Measurements from ENCODE around the gene MICAL3.
"Not testable (repeated sequence)": the region's sequence is repeated elsewhere in the genome, so short reads cannot be mapped to it uniquely, and the experiment has no call there.

MICAL3 gene, protein sequence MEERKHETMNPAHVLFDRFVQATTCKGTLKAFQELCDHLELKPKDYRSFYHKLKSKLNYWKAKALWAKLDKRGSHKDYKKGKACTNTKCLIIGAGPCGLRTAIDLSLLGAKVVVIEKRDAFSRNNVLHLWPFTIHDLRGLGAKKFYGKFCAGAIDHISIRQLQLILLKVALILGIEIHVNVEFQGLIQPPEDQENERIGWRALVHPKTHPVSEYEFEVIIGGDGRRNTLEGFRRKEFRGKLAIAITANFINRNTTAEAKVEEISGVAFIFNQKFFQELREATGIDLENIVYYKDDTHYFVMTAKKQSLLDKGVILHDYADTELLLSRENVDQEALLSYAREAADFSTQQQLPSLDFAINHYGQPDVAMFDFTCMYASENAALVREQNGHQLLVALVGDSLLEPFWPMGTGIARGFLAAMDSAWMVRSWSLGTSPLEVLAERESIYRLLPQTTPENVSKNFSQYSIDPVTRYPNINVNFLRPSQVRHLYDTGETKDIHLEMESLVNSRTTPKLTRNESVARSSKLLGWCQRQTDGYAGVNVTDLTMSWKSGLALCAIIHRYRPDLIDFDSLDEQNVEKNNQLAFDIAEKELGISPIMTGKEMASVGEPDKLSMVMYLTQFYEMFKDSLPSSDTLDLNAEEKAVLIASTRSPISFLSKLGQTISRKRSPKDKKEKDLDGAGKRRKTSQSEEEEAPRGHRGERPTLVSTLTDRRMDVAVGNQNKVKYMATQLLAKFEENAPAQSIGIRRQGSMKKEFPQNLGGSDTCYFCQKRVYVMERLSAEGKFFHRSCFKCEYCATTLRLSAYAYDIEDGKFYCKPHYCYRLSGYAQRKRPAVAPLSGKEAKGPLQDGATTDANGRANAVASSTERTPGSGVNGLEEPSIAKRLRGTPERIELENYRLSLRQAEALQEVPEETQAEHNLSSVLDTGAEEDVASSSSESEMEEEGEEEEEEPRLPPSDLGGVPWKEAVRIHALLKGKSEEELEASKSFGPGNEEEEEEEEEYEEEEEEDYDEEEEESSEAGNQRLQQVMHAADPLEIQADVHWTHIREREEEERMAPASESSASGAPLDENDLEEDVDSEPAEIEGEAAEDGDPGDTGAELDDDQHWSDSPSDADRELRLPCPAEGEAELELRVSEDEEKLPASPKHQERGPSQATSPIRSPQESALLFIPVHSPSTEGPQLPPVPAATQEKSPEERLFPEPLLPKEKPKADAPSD (N-terminal part only)

GRCh38 chr22:18024276-18024939 is at the start of gene MICAL3:
TSS of gene MICAL3 (minus strand) at chr22:18024561. CDS start at chr22:17906812, 117,749 bp downstream.
- DNase-seq (ENCODE audit: low read depth in 2 of 3, low spot score in 1 of 3) = peak; percentile 25 to 65 (median 49)

- DNase-seq (ENCODE audit: low read depth in 2 of 3, low spot score in 1 of 3) = not testable (repeated sequence)
Observed at GRCh38 chr22:18073927-18074326, 49.6 kb upstream of the MICAL3 start.

GRCh38 chr22:18073467-18073866 is 49.1 kb upstream of the MICAL3 start:
- DNase-seq (ENCODE audit: low read depth in 2 of 3, low spot score in 1 of 3) = no peak

GRCh38 chr22:18071968-18072310 is 47.6 kb upstream of the MICAL3 start:
- no peak for DNase-seq (ENCODE audit: low read depth in 2 of 3, low spot score in 1 of 3)

GRCh38 chr22:18071307-18071967 is 47.1 kb upstream of the MICAL3 start:
- not testable (repeated sequence) for DNase-seq (ENCODE audit: low read depth in 2 of 3, low spot score in 1 of 3)

DNA sequence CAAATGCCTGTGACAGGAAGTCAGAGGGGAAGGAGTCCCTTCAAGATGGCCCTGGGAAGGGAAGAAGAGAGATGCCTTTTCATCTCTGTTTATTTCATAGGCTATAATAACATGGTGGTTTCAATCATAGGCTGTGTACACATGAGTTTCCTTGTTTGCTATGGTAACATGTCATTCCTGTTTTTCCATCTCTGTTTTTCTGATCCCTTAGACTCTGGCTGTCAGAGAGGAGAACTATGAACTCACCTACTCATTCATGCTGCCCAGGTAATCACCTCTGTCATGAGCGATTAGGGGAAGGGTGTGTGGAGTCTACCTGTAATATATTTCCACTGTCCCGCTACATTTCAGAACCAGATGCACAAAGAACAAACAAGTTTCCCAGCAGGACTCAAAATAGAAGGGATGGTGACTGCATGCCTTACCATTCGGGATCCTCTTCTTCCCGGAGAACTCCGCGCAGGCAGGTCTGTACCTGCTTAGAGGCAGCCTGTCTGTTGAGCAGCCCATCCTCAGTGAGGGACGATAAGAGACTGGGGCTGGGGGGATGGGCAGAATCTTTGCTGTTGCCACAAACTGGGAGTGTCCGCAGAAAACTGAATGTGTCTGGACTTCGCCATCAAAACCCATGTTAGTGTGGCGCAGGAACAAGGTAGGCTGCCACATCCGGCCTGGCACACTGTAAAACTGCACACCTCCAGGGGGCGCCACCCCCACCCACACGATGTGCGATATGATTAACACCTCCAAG is 46.4 kb upstream of the MICAL3 start:
- no peak for DNase-seq (ENCODE audit: low read depth in 2 of 3, low spot score in 1 of 3)

DNA sequence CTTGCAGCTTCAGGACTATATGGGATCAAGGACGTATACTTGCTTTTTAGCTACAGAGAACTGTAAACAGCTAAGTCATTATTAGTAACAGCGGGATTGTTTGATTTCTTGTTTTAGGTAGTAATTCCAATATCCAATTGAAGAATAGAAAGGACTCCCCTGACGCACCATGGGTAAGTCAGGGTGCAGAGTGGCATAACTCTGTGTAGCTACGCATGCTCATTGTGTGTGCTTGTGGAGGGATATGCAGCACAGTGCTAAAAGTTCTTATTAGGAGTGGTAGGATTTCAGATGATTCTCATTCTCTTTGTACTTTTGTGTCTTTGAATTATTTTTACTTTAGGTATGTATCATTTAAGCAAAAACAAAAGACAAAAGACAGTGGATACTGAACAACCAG is 45.7 kb upstream of the MICAL3 start:
- DNase-seq (ENCODE audit: low read depth in 2 of 3, low spot score in 1 of 3) = no peak

DNA sequence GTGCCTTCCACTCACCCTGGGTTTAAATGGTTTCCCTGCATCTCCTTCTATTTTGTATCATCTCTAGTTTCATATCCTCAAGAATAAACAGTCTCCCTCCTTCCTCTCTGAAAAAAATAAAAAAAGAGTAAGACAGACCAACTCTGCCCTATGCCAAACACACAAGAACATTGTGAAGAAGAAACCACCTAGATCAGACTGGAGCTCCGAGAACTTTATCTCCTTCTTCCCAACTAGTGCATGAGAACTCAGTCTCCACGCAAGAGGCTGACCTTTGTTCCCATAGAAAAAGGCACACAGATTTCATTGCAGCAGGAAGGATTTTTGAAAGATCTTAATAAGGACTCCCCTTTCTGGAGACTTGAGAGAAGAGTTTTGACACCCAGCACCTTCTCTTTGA is 44.7 kb upstream of the MICAL3 start:
- DNase-seq (ENCODE audit: low read depth in 2 of 3, low spot score in 1 of 3) = no peak

DNA sequence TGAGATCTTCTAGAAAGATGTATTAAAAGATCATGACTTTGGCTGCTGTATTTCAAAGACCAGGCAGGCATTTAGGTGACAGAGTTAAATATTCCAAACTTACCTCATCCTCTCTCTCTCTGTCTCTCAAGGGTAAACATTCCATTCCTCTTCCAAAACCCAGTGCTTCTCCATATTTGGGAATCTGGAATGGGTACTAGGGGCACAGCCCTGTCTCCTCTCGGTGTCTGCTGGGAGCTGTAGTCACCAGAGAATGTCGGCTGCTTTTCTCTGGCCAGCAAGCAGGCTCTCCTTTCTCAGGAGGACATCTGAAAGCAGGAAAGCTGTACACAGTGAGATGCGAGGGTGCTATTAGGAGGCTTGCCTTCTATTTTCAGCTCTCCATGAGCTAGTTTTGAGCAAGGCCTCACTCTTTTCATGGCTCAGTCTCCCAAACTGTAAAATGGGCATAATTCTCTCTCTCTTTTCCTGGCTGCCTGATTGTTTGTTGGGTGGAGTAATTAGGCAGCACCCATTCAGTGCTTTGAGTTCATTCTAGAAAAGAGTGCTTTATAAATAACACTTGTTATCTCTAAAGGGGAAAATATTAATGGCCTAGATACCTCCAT is 44.1 kb upstream of the MICAL3 start:
- DNase-seq (ENCODE audit: low read depth in 2 of 3, low spot score in 1 of 3) = no peak

- no peak for DNase-seq (ENCODE audit: low read depth in 2 of 3, low spot score in 1 of 3)
Observed at GRCh38 chr22:18067548-18068341, 43.4 kb upstream of the MICAL3 start.

GRCh38 chr22:18067121-18067520 is 42.8 kb upstream of the MICAL3 start:
- DNase-seq (ENCODE audit: low read depth in 2 of 3, low spot score in 1 of 3) = no peak

DNA sequence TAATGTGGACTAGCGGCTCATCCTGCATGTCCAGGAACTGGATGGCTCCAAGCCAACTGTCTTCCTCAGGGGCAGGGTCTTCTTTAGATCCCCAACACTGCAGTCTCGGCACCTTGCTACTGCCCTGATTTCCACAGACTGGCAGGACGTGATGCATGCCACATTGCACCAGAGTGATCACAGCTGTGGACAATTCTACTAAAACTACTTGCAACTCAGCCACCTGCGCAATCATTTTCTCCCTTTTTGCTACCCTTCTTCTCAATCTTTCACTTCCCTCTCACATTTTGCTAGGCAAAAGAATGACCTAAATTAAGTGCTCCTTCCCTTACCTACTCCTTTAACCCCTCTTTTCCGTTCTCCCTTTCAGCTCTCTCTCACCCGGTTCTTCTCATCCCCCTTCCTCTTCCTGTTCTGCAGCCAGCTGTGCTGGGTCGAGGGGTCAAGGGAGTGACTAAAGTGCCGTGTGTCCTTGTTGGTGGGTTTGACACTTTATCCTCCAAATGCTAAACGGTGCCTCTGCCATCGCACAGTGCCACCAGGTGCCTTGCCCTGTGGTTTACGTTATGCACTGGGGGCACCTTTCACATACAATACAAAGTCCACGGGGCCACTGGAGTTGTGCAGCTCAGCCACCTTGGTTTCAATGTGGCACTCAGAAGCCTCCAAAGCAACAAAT is 42.0 kb upstream of the MICAL3 start:
- DNase-seq (ENCODE audit: low read depth in 2 of 3, low spot score in 1 of 3) = no peak

GRCh38 chr22:18065256-18065655 is 40.9 kb upstream of the MICAL3 start:
- DNase-seq (ENCODE audit: low read depth in 2 of 3, low spot score in 1 of 3) = no peak

GRCh38 chr22:18064636-18065035 is 40.3 kb upstream of the MICAL3 start:
- DNase-seq (ENCODE audit: low read depth in 2 of 3, low spot score in 1 of 3) = no peak

DNA sequence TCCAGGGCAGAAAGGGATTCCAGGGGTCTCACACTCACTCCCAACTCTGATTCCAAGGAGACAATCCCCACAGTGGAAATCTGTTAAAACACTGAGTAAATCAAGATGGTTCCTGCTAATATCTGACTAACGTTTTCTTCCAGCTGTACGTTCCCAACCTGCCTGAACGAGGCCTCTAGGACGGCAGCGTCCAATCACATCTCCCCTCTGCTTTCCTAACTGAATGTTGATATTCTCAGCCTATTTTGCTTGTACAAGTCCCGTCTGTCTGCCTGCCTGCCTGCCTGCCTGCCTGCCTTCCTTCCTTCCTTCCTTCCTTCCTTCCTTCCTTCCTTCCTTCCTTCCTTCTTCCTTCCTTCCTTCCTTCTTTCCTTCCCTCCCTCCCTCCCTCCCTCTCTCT is 39.4 kb upstream of the MICAL3 start:
- not testable (repeated sequence) for DNase-seq (ENCODE audit: low read depth in 2 of 3, low spot score in 1 of 3)

GRCh38 chr22:18063306-18063705 is 38.9 kb upstream of the MICAL3 start:
- DNase-seq (ENCODE audit: low read depth in 2 of 3, low spot score in 1 of 3) = no peak

DNA sequence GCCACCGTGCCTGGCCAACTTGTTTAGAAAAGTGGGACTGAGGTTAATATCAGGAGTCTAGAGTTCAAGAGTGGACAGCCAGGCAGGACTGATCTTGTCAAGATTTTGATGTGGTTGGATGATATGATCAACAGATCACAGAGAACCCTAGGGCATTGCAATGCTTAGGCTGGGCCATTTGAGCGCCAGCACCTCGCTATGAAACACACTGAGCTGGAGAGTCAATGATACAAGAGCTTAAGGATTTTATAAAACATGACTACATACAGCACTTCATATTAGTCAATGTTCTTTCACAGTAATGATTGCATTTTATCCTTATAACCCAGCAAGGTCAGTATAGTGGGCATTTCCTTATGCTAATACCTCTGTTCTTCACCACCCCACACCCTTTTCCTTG is 38.1 kb upstream of the MICAL3 start:
- no peak for DNase-seq (ENCODE audit: low read depth in 2 of 3, low spot score in 1 of 3)

Data from stimulated activated CD4-positive, alpha-beta T cell treated with anti-CD3 and anti-CD28 coated beads, Interleukin-12 subunit alpha, Interleukin-12 subunit beta, amount 100 ng/mL, for 48 hours (primary cell).